Measurements from ENCODE around the gene CTIF.

The CTIF gene

DNA sequence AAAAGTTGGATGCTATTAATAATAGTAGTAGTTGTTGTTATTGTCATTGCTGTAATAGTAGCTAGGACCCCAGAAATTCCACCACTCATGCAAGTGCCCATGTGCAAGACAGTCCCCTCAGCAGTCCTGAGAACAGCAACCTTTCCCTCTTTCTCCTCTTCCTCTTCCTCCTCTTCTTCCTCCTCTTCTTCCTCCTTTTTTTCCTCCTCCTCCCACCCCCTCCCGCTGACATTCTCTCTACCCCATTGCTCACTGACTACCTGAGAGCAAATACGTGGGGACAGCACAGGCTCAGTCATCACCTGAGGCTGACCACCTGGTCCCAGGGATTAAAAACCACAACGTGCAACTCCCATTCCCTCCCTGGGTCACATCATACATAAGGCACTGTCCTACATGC lies 370.1 kb downstream of the CTIF start:
- H3K27me3 ChIP-seq (replicated peaks; ENCODE audit: insufficient read depth, low read length), result no peaks in the 10 kb centered on the region
- H3K36me3 ChIP-seq (replicated peaks; ENCODE audit: insufficient read depth, low read length), result no peaks in the 10 kb centered on the region
- H3K4me1 ChIP-seq (ENCODE audit: low read length), result peaks cover 11% of the 10 kb centered on the region
- peaks cover 5% of the 10 kb centered on the region for H3K79me2 ChIP-seq (ENCODE audit: low read length)
- H3K4me3 ChIP-seq (ENCODE audit: low read length), result no peak overlapping the region
- no peak for DNase-seq
- H3K4me2 ChIP-seq (ENCODE audit: low read depth, low read length), result no peak overlapping the region
- no peak overlapping the region for H3K27ac ChIP-seq (ENCODE audit: low read length)
- H3K9ac ChIP-seq (ENCODE audit: low read length), result no peak overlapping the region
- TF ChIP-seq EZH2 (optimal IDR thresholded peaks at IDR 0.05; ENCODE audit: low read depth, low read length) (no peak), EZH2phosphoT487 (IDR thresholded peaks at IDR 0.05; ENCODE audit: low read length) (no peak)
- TF ChIP-seq, protein P1, sequence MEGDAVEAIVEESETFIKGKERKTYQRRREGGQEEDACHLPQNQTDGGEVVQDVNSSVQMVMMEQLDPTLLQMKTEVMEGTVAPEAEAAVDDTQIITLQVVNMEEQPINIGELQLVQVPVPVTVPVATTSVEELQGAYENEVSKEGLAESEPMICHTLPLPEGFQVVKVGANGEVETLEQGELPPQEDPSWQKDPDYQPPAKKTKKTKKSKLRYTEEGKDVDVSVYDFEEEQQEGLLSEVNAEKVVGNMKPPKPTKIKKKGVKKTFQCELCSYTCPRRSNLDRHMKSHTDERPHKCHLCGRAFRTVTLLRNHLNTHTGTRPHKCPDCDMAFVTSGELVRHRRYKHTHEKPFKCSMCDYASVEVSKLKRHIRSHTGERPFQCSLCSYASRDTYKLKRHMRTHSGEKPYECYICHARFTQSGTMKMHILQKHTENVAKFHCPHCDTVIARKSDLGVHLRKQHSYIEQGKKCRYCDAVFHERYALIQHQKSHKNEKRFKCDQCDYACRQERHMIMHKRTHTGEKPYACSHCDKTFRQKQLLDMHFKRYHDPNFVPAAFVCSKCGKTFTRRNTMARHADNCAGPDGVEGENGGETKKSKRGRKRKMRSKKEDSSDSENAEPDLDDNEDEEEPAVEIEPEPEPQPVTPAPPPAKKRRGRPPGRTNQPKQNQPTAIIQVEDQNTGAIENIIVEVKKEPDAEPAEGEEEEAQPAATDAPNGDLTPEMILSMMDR (IDR thresholded peaks at IDR 0.05; ENCODE audit: low read length), result no peak
- no peaks in the 10 kb centered on the region for H3F3A ChIP-seq (ENCODE audit: insufficient read depth, low read length)
- H4K20me1 ChIP-seq (ENCODE audit: insufficient read depth, low read length), result no peaks in the 10 kb centered on the region
- no peaks in the 10 kb centered on the region for H3K9me3 ChIP-seq (replicated peaks; ENCODE audit: insufficient read depth, low read length)
- no peaks in the 10 kb centered on the region for H3K9me2 ChIP-seq (replicated peaks; ENCODE audit: insufficient read depth, low read length)
- H2AFZ ChIP-seq (ENCODE audit: low read length), result no peak overlapping the region

DNA sequence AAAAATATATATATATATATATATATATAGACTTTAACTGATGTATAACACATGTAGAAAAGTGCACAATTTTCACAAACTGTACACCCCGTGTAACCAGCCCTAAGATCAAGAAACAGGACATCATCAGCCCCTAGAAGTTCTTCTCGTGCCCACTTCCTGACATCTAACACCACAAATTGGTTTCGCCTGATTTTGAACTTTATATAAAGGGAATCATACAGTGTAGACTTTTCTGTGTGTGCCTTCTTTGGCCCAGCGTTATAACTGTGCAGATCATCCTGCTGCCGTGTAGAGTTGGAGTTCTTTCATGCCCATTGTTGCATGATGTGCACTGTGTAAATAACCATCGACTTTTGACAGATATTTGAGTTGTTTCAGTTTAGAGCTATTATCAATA lies 370.9 kb downstream of the CTIF start:
- Histone ChIP-seq H3F3A (ENCODE audit: insufficient read depth, low read length) (peaks cover 4% of the 10 kb centered on the region; the same call in 1 of the 2 replicates), H3K9me2 (replicated peaks; ENCODE audit: insufficient read depth, low read length) (no peaks in the 10 kb centered on the region), H2AFZ (ENCODE audit: low read length) (no peak overlapping the region), H3K9ac (ENCODE audit: low read length) (no peak overlapping the region), H3K4me3 (ENCODE audit: low read length) (no peak overlapping the region), H3K4me2 (ENCODE audit: low read depth, low read length) (no peak overlapping the region), H4K20me1 (ENCODE audit: insufficient read depth, low read length) (no peaks in the 10 kb centered on the region), H3K4me1 (ENCODE audit: low read length) (peaks cover 19% of the 10 kb centered on the region), H3K27ac (ENCODE audit: low read length) (no peak overlapping the region), H3K27me3 (replicated peaks; ENCODE audit: insufficient read depth, low read length) (no peaks in the 10 kb centered on the region), H3K79me2 (ENCODE audit: low read length) (peaks cover 12% of the 10 kb centered on the region), H3K9me3 (replicated peaks; ENCODE audit: insufficient read depth, low read length) (no peaks in the 10 kb centered on the region), H3K36me3 (replicated peaks; ENCODE audit: insufficient read depth, low read length) (no peaks in the 10 kb centered on the region)
- TF ChIP-seq, protein P1 (IDR thresholded peaks at IDR 0.05; ENCODE audit: low read length), result no peak
- TF ChIP-seq EZH2phosphoT487 (IDR thresholded peaks at IDR 0.05; ENCODE audit: low read length) (no peak), EZH2 (optimal IDR thresholded peaks at IDR 0.05; ENCODE audit: low read depth, low read length) (no peak)
- no peak for DNase-seq

DNA sequence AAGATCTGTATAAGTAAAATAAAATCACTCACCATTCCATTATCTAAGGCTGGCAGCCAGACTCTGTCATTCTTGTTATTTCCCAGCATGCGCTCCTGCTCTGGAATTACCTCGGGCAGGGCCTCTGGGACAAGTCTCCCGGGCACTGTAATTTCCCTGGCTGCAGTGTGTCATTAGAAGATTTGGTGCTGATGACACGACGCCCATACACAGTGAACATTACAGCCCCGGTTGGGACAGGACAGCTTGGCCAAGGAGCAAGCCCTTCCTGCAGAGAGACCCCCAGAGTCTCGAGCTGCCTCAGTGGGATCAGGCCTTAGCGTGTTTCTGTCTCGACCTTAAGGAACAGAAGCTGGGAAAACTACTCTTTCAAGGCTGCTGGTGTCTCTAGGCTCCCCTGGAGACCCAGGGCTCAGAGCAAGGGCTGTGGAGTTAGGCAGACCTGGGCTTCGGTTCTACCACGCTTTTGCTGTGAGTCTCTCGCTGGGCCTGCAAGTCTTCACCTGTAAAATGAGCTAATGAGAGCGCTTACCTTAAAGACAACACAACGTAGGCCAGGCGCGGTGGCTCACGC lies 372.2 kb downstream of the CTIF start:
- TF ChIP-seq, protein P1 (IDR thresholded peaks at IDR 0.05; ENCODE audit: low read length), result no peak
- no peak for TF ChIP-seq EZH2 (optimal IDR thresholded peaks at IDR 0.05; ENCODE audit: low read depth, low read length)
- no peak for TF ChIP-seq EZH2phosphoT487 (IDR thresholded peaks at IDR 0.05; ENCODE audit: low read length)
- H3K4me2 ChIP-seq (ENCODE audit: low read depth, low read length), result no peak overlapping the region
- H3K27me3 ChIP-seq (replicated peaks; ENCODE audit: insufficient read depth, low read length), result no peaks in the 10 kb centered on the region
- H3K79me2 ChIP-seq (ENCODE audit: low read length), result peaks cover 20% of the 10 kb centered on the region
- no peak overlapping the region for H3K4me3 ChIP-seq (ENCODE audit: low read length)
- H4K20me1 ChIP-seq (ENCODE audit: insufficient read depth, low read length), result no peaks in the 10 kb centered on the region
- no peak overlapping the region for H3K9ac ChIP-seq (ENCODE audit: low read length)
- H3K9me2 ChIP-seq (replicated peaks; ENCODE audit: insufficient read depth, low read length), result no peaks in the 10 kb centered on the region
- H3K36me3 ChIP-seq (replicated peaks; ENCODE audit: insufficient read depth, low read length), result no peaks in the 10 kb centered on the region
- H3F3A ChIP-seq (ENCODE audit: insufficient read depth, low read length), result peaks cover 15% of the 10 kb centered on the region
- H2AFZ ChIP-seq (ENCODE audit: low read length), result no peak overlapping the region
- no peak overlapping the region for H3K27ac ChIP-seq (ENCODE audit: low read length)
- peaks cover 31% of the 10 kb centered on the region for H3K4me1 ChIP-seq (ENCODE audit: low read length)
- no peak for DNase-seq
- no peaks in the 10 kb centered on the region for H3K9me3 ChIP-seq (replicated peaks; ENCODE audit: insufficient read depth, low read length)

Data from MM.1S (cell line).